ENCODE results near the gene FBXL17. TPM values are rescaled to one million over a fixed set of nuclear protein-coding genes. Genes with fewer than 3 reads are reported as not detected.

Gene FBXL17
- total RNA-seq, 1 experiment from 2014 or later: 11.6 TPM

DNA sequence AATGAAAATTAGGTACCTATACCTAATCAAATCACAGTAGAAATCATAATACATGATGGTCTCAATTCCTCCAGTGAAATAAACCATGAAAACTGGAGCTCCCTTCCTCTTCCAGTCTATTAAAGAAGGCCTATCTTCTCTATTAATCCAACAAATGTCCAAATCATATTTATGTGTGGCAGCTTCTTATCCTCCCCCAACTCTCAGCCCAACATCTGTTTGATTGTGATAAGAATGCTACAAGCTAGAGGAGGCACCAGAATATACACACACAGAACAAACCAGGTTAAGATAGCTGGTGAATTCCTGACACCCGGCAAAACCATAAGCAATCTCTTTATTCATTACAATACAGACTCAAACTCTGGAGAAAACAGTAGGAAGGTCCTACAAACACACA is 110.8 kb downstream of the FBXL17 start:
- intact Hi-C loops (cut with micrococcal nuclease; ENCODE audit: unreplicated experiment): no loop called here
- Histone ChIP-seq H3K4me3 (ENCODE audit: low read depth, low read length) (no peak overlapping the region), H3K9me3 (no peaks in the 10 kb centered on the region), H3K36me3 (ENCODE audit: control insufficient read depth, insufficient read depth, low read length) (no peaks in the 10 kb centered on the region), H3K27me3 (replicated peaks; ENCODE audit: control insufficient read depth, insufficient read depth, low read length) (no peaks in the 10 kb centered on the region), H3K4me1 (no peaks in the 10 kb centered on the region)
- Mint-ChIP-seq H3K9me3 (ENCODE audit: unreplicated experiment) (no peaks in the 10 kb centered on the region), H3K4me3 (ENCODE audit: unreplicated experiment) (no peak overlapping the region), H3K27ac (ENCODE audit: unreplicated experiment) (no peak overlapping the region), H3K27me3 (ENCODE audit: insufficient read depth, unreplicated experiment) (no peaks in the 10 kb centered on the region), H3K4me1 (ENCODE audit: low read depth, unreplicated experiment) (no peaks in the 10 kb centered on the region), H3K36me3 (ENCODE audit: insufficient read depth, unreplicated experiment) (no peaks in the 10 kb centered on the region)
- ChIA-PET CTCF (interaction anchor here (1.0 kb wide), 1 partner anchor 11 kb away, joined by 4 read pairs; no protein-coding TSS in a partner anchor), POLR2A (no interaction called here)
- no TSS peak for BruUV-seq (replicated peaks)
- no peak for TF ChIP-seq CTCF (IDR thresholded peaks at IDR 0.05; ENCODE audit: insufficient read depth in 1 of 2, low read depth in 1 of 2, low read length in 1 of 2, severe bottlenecking in 1 of 2, unreplicated experiment in 1 of 2)
- no peak for DNase-seq

DNA sequence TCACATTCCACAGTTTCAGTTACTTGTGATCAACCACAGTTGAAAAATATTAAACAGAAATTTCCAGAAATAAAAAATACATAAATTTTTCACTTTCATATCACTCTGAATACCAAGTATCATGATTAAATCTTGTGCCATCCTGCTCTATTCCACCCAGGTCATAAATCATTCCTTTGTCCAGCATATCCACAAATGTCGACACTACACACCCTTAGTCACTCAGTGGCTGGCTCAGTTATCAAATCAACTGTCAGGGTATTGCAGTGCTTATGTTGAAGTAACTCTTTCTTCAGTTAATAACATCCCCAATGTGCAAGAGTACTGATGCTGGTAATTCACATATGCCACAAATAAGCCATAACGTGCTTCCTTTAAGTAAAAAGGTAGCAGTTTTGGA is 115.7 kb downstream of the FBXL17 start:
- Histone ChIP-seq H3K4me1 (no peaks in the 10 kb centered on the region), H3K27me3 (replicated peaks; ENCODE audit: control insufficient read depth, insufficient read depth, low read length) (no peaks in the 10 kb centered on the region), H3K36me3 (ENCODE audit: control insufficient read depth, insufficient read depth, low read length) (no peaks in the 10 kb centered on the region), H3K4me3 (ENCODE audit: low read depth, low read length) (no peak overlapping the region), H3K9me3 (no peaks in the 10 kb centered on the region)
- no TSS peak for BruUV-seq (replicated peaks)
- CTCF ChIA-PET: no interaction called here
- Mint-ChIP-seq H3K9me3 (ENCODE audit: unreplicated experiment) (no peaks in the 10 kb centered on the region), H3K4me3 (ENCODE audit: unreplicated experiment) (no peak overlapping the region), H3K36me3 (ENCODE audit: insufficient read depth, unreplicated experiment) (peaks cover under 1% of the 10 kb centered on the region), H3K27ac (ENCODE audit: unreplicated experiment) (no peak overlapping the region), H3K4me1 (ENCODE audit: low read depth, unreplicated experiment) (no peaks in the 10 kb centered on the region), H3K27me3 (ENCODE audit: insufficient read depth, unreplicated experiment) (no peaks in the 10 kb centered on the region)
- TF ChIP-seq CTCF (IDR thresholded peaks at IDR 0.05; ENCODE audit: insufficient read depth in 1 of 2, low read depth in 1 of 2, low read length in 1 of 2, severe bottlenecking in 1 of 2, unreplicated experiment in 1 of 2): no peak
- no peak for DNase-seq
- POLR2A ChIA-PET: no interaction called here
- intact Hi-C loops (cut with micrococcal nuclease; ENCODE audit: unreplicated experiment): no loop called here

GRCh38 chr5:108264533-108264932 is 117.4 kb downstream of the FBXL17 start:
- Mint-ChIP-seq H3K27ac (ENCODE audit: unreplicated experiment) (no peak overlapping the region), H3K4me3 (ENCODE audit: unreplicated experiment) (no peak overlapping the region), H3K4me1 (ENCODE audit: low read depth, unreplicated experiment) (peaks cover 12% of the 10 kb centered on the region), H3K9me3 (ENCODE audit: unreplicated experiment) (no peaks in the 10 kb centered on the region), H3K27me3 (ENCODE audit: insufficient read depth, unreplicated experiment) (no peaks in the 10 kb centered on the region), H3K36me3 (ENCODE audit: insufficient read depth, unreplicated experiment) (peaks cover 6% of the 10 kb centered on the region)
- ChIA-PET CTCF (no interaction called here), POLR2A (no interaction called here)
- TF ChIP-seq CTCF (IDR thresholded peaks at IDR 0.05; ENCODE audit: insufficient read depth in 1 of 2, low read depth in 1 of 2, low read length in 1 of 2, severe bottlenecking in 1 of 2, unreplicated experiment in 1 of 2): no peak
- no TSS peak for BruUV-seq (replicated peaks)
- H3K27me3 ChIP-seq (replicated peaks; ENCODE audit: control insufficient read depth, insufficient read depth, low read length): no peaks in the 10 kb centered on the region
- no peaks in the 10 kb centered on the region for H3K9me3 ChIP-seq
- no peak for DNase-seq
- H3K4me1 ChIP-seq: 0 out of 2 replicates have a peak, but pooled peaks cover 5% of the 10 kb centered on the region
- no peaks in the 10 kb centered on the region for H3K36me3 ChIP-seq (ENCODE audit: control insufficient read depth, insufficient read depth, low read length)
- intact Hi-C loops (cut with micrococcal nuclease; ENCODE audit: unreplicated experiment): no loop called here
- no peak overlapping the region for H3K4me3 ChIP-seq (ENCODE audit: low read depth, low read length)

All from Caco-2 (cell line).